MCF 10A (cell line): ENCODE measurements around the gene TFPI. TPM values are rescaled to one million over a fixed set of nuclear protein-coding genes. Genes with fewer than 3 reads are reported as not detected.

Source experiments
- BruUV-seq: library from RNA; stranded (reverse); fragments of 400-500 nt; replicated peaks from 2 replicates; lab custom pipeline; 2021; lab: Mats Ljungman, UMichigan
- CTCF ChIA-PET: fragments of 300-600 bp; sonication (Branson Sonifier 250); formaldehyde crosslinking; extraction: SDS; loops from one replicate; lab custom pipeline; 2021; ENCODE audit warnings: antibody characterized with exemption, inconsistent platforms; lab: Yijun Ruan, JAX
- POLR2A ChIA-PET: fragments of 300-600, 350-650 bp; sonication (Branson Sonifier 250); formaldehyde crosslinking; extraction: SDS; loops from one replicate; lab custom pipeline; 2020; ENCODE audit warnings: antibody characterized with exemption, inconsistent platforms; lab: Yijun Ruan, JAX
- DNase-seq: peaks from one replicate; pipeline ENCODE4 v3.0.0-alpha.2; 2018; ENCODE audit not compliant: unreplicated experiment
- H3K27ac Mint-ChIP-seq: one replicate; pipeline ENCODE4 v1.8.0; 2022; ENCODE audit warnings: mild to moderate bottlenecking, low read depth, mixed read lengths; ENCODE audit not compliant: unreplicated experiment
- H3K27me3 Mint-ChIP-seq: one replicate; pipeline ENCODE4 v1.8.0; 2022; ENCODE audit warnings: mixed read lengths; ENCODE audit not compliant: insufficient read depth, unreplicated experiment
- H3K36me3 Mint-ChIP-seq: one replicate; pipeline ENCODE4 v1.8.0; 2022; ENCODE audit warnings: mild to moderate bottlenecking, moderate library complexity, mixed read lengths; ENCODE audit not compliant: insufficient read depth, unreplicated experiment
- H3K4me1 Mint-ChIP-seq: one replicate; pipeline ENCODE4 v1.8.0; 2022; ENCODE audit warnings: mixed read lengths; ENCODE audit not compliant: insufficient read depth, unreplicated experiment
- H3K4me3 Mint-ChIP-seq: one replicate; pipeline ENCODE4 v1.8.0; 2022; ENCODE audit warnings: mild to moderate bottlenecking, moderate library complexity, mixed read lengths; ENCODE audit not compliant: unreplicated experiment
- H3K9me3 Mint-ChIP-seq: one replicate; pipeline ENCODE4 v1.8.0; 2022; ENCODE audit warnings: mixed read lengths; ENCODE audit not compliant: unreplicated experiment
- CTCF ChIP-seq: fragments of 200-600 bp; IDR thresholded peaks from one replicate; pipeline ENCODE4 v1.8.0; 2022; ENCODE audit warnings: antibody characterized with exemption, mild to moderate bottlenecking; ENCODE audit not compliant: unreplicated experiment
- intact Hi-C: fragments of 100-400 bp; cut with micrococcal nuclease; formaldehyde crosslinking; loops from 2 replicates; pipeline ENCODE4 v1.14.1; 2022
- total RNA-seq: library from RNA; stranded (reverse); gene quantifications from 2 replicates; pipeline ENCODE4 v1.2.3, GENCODE V29; 2022

TFPI gene
- total RNA-seq, 1 experiment from 2014 or later: 67.4 TPM

GRCh38 chr2:187419808-187420207 lies 134.4 kb downstream of the TFPI start:
- CTCF ChIA-PET: no interaction called here
- no peak overlapping the region for H3K27ac Mint-ChIP-seq
- H3K4me3 Mint-ChIP-seq: no peak overlapping the region
- no peaks in the 10 kb centered on the region for H3K27me3 Mint-ChIP-seq
- H3K9me3 Mint-ChIP-seq: no peaks in the 10 kb centered on the region
- no peak for TF ChIP-seq CTCF
- H3K4me1 Mint-ChIP-seq: peaks cover 13% of the 10 kb centered on the region
- POLR2A ChIA-PET: interaction anchor here (0.7 to 1.1 kb wide), 2 partner anchors 485 to 1330 kb away, joined by 3 to 4 read pairs; no protein-coding TSS in a partner anchor
- no TSS peak for BruUV-seq
- DNase-seq: no peak
- intact Hi-C loops: no loop called here
- H3K36me3 Mint-ChIP-seq: no peaks in the 10 kb centered on the region

- no peaks in the 10 kb centered on the region for H3K36me3 Mint-ChIP-seq
- CTCF ChIA-PET: interaction anchor here (0.8 kb wide), 1 partner anchor 970 kb away, joined by 3 read pairs; no protein-coding TSS in a partner anchor
- H3K27me3 Mint-ChIP-seq: no peaks in the 10 kb centered on the region
- POLR2A ChIA-PET: no interaction called here
- no TSS peak for BruUV-seq
- DNase-seq: no peak
- H3K9me3 Mint-ChIP-seq: no peaks in the 10 kb centered on the region
- no peak overlapping the region for H3K27ac Mint-ChIP-seq
- no peaks in the 10 kb centered on the region for H3K4me1 Mint-ChIP-seq
- H3K4me3 Mint-ChIP-seq: no peak overlapping the region
- TF ChIP-seq CTCF: no peak
- intact Hi-C loops: no loop called here
These were observed 138.8 kb downstream of the TFPI start for GRCh38 chr2:187415449-187415848.

Other genes starting within 250 kb of the TFPI start
- gene CALCRL, start 106.2 kb downstream of the TFPI start, total RNA-seq: 0.16 and 0.32 TPM in 2 replicates